Skeletal muscle satellite cell (primary cell): Measurements from ENCODE around the gene GABBR1.
A peak's percentile ranks its signal among the peaks of the same experiment; 100 is the strongest.

Experiments
- H3K27me3 ChIP-seq: 2 replicates; pipeline ENCODE4 v1.7.0; 2013; ENCODE audit warnings: low read length; ENCODE audit not compliant: control insufficient read depth, insufficient read depth
- H3K36me3 ChIP-seq: 2 replicates; pipeline ENCODE4 v1.7.0; 2013; ENCODE audit warnings: mild to moderate bottlenecking, control low read depth, low read length; ENCODE audit not compliant: insufficient read depth
- H3K4me1 ChIP-seq: 2 replicates; pipeline ENCODE4 v1.7.0; 2013; ENCODE audit warnings: low read length; ENCODE audit not compliant: control insufficient read depth, insufficient read depth
- H3K4me2 ChIP-seq: 2 replicates; pipeline ENCODE4 v1.7.0; 2013; ENCODE audit warnings: mild to moderate bottlenecking, low read length
- H3K4me3 ChIP-seq: 2 replicates; pipeline ENCODE4 v1.7.0; 2013; ENCODE audit warnings: low read length
- H3K9ac ChIP-seq: 2 replicates; pipeline ENCODE4 v1.7.0; 2013; ENCODE audit warnings: mild to moderate bottlenecking, low read depth, low read length, moderate library complexity
- H3K9me3 ChIP-seq: replicated peaks from 2 replicates; pipeline ENCODE4 v1.7.0; 2013; ENCODE audit warnings: mild to moderate bottlenecking, control low read depth, low read length

The GABBR1 gene

DNA sequence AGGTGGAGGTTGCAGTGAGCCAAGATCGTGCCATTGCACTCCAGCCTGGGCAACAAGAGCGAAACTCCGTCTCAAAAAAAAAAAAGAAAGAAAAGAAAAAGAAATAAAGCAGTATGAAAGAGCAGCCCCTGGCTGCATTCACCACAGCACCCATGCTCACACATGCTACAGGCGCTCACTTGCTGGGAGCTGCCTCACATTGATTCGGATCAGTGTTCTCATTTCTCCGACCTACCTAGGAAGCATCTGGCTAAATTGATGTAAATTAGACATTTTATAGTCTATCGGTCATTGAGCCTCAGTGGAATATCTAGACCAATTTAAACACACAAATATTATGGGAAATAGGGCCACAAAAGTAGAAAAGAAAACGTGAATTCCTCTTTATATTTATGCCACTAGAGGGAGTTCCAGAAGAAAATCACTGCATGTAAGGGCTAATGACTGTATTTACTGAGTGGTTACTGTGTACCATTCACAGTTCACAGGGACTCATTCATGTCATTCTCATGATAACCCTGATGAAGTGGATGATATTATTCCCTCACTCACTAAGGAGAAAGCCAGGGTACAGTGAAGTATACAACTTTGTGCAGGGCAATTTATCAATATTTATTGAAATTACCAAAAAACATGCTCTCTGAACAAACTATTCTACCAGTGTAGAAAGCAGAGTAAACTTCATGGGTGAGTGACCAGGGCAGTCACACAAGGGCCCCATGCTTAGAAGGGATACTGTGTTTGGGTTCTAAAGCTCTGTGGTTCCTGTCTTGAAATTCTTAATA lies 18.6 kb upstream of the GABBR1 start:
- Histone ChIP-seq H3K9me3 (no peaks in the 10 kb centered on the region), H3K4me3 (no peak overlapping the region), H3K4me2 (no peak overlapping the region), H3K27me3 (peaks cover 20% of the 10 kb centered on the region), H3K36me3 (no peaks in the 10 kb centered on the region), H3K9ac (no peak overlapping the region), H3K4me1 (no peaks in the 10 kb centered on the region)

DNA sequence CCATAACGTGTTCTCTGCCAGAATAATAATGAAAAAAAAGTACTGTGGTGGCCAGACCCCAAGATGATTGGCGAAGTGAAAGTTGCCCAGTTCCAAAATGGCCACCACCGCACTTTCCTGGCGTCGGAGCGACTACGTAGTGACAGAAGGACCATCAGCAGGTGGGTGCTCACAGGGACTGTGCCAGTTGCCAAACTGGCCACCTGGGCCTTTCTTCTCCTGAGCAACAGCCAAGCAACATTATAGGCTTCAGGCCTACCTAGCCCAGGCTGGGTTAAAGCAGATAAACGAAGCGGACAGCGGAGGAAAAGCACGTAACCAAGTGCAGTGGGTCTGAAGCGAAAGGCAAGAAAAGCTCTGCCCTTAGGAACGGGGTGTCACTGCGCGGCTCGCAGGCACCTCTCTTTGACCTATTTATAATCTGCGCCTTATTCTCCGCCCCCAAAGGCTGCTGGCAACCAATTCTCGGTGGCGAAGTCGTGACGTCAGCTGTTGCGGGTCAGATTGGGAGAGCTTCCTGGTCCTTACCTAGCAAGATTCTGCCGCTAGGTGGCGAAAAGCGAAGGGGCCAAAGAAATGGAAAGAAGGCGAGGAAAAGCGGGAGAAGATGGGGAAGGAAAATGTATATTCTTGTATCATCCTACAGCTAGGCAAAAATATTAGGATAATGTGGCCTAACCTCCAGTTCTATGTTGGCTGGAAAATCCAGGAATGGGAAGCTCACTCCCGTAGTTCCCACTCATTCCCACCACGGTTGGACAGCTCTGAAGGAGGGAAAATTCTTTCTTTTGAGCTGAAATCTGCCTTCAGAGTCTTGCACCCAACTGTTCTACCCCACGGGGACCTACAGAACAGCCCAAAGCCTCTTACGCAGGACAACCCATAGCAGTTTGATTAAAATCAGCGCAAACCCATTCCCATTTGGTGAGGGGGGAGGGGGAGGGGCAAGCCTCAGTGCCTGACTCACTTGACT lies 17.0 kb upstream of the GABBR1 start:
- peak overlapping the region; percentile 84 for H3K4me2 ChIP-seq
- H3K4me1 ChIP-seq: no peaks in the 10 kb centered on the region
- H3K9ac ChIP-seq: peak overlapping the region; percentile 67
- peak overlapping the region; percentile 69 for H3K4me3 ChIP-seq
- H3K27me3 ChIP-seq: peaks cover 5% of the 10 kb centered on the region
- H3K36me3 ChIP-seq: no peaks in the 10 kb centered on the region
- H3K9me3 ChIP-seq: no peaks in the 10 kb centered on the region

DNA sequence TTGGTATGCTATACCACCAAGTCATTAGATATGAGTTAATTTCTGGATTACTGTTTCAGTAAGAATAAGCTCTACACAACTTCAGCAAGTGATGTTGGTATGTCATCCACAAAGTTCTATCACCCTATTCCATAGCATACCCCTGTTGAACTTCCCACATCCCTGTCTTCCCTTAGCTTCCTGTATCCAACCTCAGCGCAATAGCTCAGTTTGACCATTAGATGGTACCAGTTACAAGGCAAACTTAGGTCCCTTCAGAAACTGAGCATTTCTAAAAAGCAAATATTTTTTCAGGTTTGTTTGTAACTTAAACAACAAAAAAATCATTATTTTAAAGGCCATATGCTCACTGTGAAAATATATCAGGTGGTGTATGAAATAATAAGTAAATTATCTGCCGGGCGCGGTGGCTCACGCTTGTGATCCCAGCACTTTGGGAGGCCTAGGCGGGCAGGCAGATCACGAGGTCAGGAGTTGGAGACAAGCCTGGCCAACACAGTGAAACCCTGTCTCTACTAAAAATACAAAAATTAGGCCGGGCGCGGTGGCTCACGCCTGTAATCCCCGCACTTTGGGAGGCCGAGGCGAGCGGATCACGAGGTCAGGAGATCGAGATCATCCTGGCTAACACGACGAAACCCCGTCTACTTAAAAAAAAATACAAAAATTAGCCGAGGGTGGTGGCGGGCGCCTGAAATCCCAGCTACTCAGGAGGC lies 15.1 kb upstream of the GABBR1 start:
- Histone ChIP-seq H3K4me1 (no peaks in the 10 kb centered on the region), H3K9ac (no peak overlapping the region), H3K36me3 (no peaks in the 10 kb centered on the region), H3K4me3 (no peak overlapping the region), H3K9me3 (no peaks in the 10 kb centered on the region), H3K4me2 (no peak overlapping the region), H3K27me3 (no peaks in the 10 kb centered on the region)

DNA sequence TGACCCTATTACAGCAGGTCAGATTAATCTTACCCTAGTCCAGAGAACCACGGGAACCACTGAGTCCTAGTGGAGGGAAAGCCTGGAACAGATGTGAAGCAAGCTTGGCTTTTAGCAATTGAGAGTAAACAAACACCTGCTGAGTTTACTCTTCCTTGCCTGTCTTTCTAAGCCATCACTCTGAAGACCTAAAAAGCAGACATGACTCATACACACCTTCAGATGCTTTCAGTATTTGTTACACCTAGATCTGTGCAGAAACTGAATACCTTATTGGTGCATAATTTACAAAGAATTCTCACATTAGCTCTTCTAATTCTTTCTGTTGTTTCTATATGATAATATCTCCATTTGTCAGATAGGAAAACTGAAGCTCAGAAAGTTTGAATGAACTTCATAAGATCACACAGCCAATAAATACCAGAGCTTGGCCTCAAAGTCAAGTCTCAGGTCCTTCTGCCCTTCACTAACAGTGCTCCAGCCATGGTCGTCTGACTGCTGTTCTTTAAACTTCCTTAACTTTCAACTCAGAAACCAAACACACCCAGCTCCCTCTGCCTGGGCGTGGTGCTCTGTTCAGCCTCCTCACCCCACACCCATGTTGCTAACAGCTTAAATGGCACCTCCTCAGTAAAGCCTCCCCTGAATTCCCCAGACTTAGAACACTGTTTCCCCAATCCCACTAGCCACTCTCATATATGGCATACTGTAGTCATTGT lies 8.6 kb upstream of the GABBR1 start:
- no peaks in the 10 kb centered on the region for H3K9me3 ChIP-seq
- H3K4me2 ChIP-seq: no peak overlapping the region
- H3K4me1 ChIP-seq: no peaks in the 10 kb centered on the region
- H3K36me3 ChIP-seq: no peaks in the 10 kb centered on the region
- peaks cover 10% of the 10 kb centered on the region for H3K27me3 ChIP-seq
- no peak overlapping the region for H3K4me3 ChIP-seq
- H3K9ac ChIP-seq: no peak overlapping the region

GRCh38 chr6:29637247-29637646 lies 4.3 kb upstream of the GABBR1 start:
- H3K4me2 ChIP-seq: no peak overlapping the region
- H3K27me3 ChIP-seq: peaks cover 7% of the 10 kb centered on the region
- H3K9ac ChIP-seq: no peak overlapping the region
- peaks cover 6% of the 10 kb centered on the region for H3K4me1 ChIP-seq
- H3K9me3 ChIP-seq: no peaks in the 10 kb centered on the region
- no peaks in the 10 kb centered on the region for H3K36me3 ChIP-seq
- H3K4me3 ChIP-seq: no peak overlapping the region

GRCh38 chr6:29633534-29633905 lies 537 bp upstream of the GABBR1 start:
- Histone ChIP-seq H3K4me3 (peak overlapping the region; percentile 81), H3K9ac (peak overlapping the region; percentile 75)

GRCh38 chr6:29631860-29632731 lies 887 bp downstream of the GABBR1 start:
- Histone ChIP-seq H3K4me2 (peak overlapping the region; percentile 98), H3K4me3 (peak overlapping the region; percentile 81), H3K4me1 (peaks cover 25% of the 10 kb centered on the region), H3K27me3 (no peaks in the 10 kb centered on the region), H3K36me3 (no peaks in the 10 kb centered on the region), H3K9me3 (no peaks in the 10 kb centered on the region), H3K9ac (peak overlapping the region; percentile 75)

More at GRCh38 chr6:29633534-29633905, 537 bp upstream of the GABBR1 start:
- no peaks in the 10 kb centered on the region for H3K9me3 ChIP-seq
- H3K27me3 ChIP-seq: no peaks in the 10 kb centered on the region
- peaks cover 25% of the 10 kb centered on the region for H3K4me1 ChIP-seq
- no peaks in the 10 kb centered on the region for H3K36me3 ChIP-seq
- H3K4me2 ChIP-seq: peak overlapping the region; percentile 98

DNA sequence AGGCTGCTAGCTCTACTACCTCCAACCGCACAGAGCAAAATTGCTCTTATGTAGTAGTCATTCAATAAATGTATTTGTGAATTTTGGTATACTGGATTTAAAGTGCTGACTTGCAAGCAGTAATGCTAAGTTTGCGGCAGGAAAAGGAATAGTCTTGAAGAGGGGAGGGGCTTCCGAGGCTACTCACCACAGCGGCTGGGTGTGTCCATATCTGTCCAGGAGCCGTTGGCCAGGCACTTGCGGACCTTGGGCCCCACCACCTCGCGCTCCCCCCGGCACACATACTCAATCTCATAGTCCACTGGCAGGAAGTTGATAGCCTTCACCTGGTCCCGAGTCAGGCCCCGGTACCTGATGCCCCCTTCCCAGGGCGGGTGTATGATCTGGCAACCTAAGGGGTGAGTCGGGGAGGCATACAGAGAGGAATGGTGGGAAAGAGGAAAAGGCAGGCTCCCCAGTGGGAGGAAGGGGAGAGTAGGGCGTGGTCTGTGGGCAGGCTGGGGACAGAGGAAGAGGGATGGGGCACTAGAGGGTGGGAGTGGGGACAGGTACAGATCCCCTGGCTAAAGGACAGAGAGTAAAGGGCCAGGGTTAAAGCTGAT lies 1.7 kb downstream of the GABBR1 start:
- no peaks in the 10 kb centered on the region for H3K27me3 ChIP-seq
- H3K4me3 ChIP-seq: peak overlapping the region; percentile 81
- H3K4me1 ChIP-seq: peaks cover 25% of the 10 kb centered on the region
- no peaks in the 10 kb centered on the region for H3K9me3 ChIP-seq
- H3K36me3 ChIP-seq: no peaks in the 10 kb centered on the region
- peak overlapping the region; percentile 98 for H3K4me2 ChIP-seq
- peak overlapping the region; percentile 75 for H3K9ac ChIP-seq

DNA sequence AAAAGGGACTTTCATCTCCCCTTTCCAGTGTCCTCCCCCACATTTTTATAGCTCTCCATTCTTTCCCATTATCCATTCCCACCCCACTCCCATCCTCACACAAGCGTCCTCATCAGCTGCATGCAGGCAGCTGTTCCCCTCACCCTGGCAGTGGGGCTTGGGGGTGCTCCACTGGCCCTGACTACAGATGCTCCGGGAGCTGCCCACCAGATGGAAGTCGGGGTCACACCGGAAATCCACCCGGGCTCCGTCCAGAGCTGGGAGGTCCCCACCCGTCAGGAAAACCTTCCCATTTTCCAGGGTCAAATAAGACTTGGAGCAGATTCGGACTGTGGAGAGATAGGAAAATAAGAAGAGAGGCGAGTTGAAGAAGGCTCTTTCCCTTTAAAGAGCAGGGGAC lies 2.7 kb downstream of the GABBR1 start:
- Histone ChIP-seq H3K27me3 (no peaks in the 10 kb centered on the region), H3K4me1 (peaks cover 25% of the 10 kb centered on the region), H3K4me3 (no peak overlapping the region), H3K9me3 (no peaks in the 10 kb centered on the region), H3K4me2 (no peak overlapping the region), H3K36me3 (no peaks in the 10 kb centered on the region), H3K9ac (no peak overlapping the region)

GRCh38 chr6:29629571-29629970 lies 3.4 kb downstream of the GABBR1 start:
- H3K27me3 ChIP-seq: no peaks in the 10 kb centered on the region
- H3K9ac ChIP-seq: no peak overlapping the region
- H3K9me3 ChIP-seq: no peaks in the 10 kb centered on the region
- H3K36me3 ChIP-seq: no peaks in the 10 kb centered on the region
- H3K4me2 ChIP-seq: peak overlapping the region; percentile 91
- peaks cover 25% of the 10 kb centered on the region for H3K4me1 ChIP-seq
- H3K4me3 ChIP-seq: no peak overlapping the region
